ENCODE data around the gene PIGBOS1.
A peak's percentile ranks its signal among the peaks of the same experiment; 100 is the strongest.

Gene PIGBOS1

GRCh38 chr15:55318588-55319494, at the start of gene PIGBOS1, which contains the start of gene PIGB:
Gene PIGBOS1, minus strand, starts transcription at chr15:55319123. Its CDS starts 1,331 bp downstream, at chr15:55317792.
Gene PIGB, plus strand, starts transcription at chr15:55319222. Its CDS starts 29 bp downstream, at chr15:55319251.
- Mint-ChIP-seq H3K27ac (peak within 1 kb of the TSS; percentile 98), H3K4me1 (peaks cover 73% of the 10 kb centered on the region), H3K27me3 (no peaks in the 10 kb centered on the region)

GRCh38 chr15:55366981-55367380, 48.1 kb upstream of the PIGBOS1 start:
- Mint-ChIP-seq H3K27me3 (no peaks in the 10 kb centered on the region), H3K4me1 (no peaks in the 10 kb centered on the region), H3K36me3 (peaks cover 8% of the 10 kb centered on the region), H3K9me3 (no peaks in the 10 kb centered on the region), H3K4me3 (no peak overlapping the region), H3K27ac (no peak overlapping the region)

More at GRCh38 chr15:55318588-55319494, at the start of gene PIGBOS1, which contains the start of gene PIGB:
- H3K9me3 Mint-ChIP-seq = no peaks in the 10 kb centered on the region
- peak within 1 kb of the TSS; percentile 99 for H3K4me3 Mint-ChIP-seq
- peaks cover 12% of the 10 kb centered on the region for H3K36me3 Mint-ChIP-seq

DNA sequence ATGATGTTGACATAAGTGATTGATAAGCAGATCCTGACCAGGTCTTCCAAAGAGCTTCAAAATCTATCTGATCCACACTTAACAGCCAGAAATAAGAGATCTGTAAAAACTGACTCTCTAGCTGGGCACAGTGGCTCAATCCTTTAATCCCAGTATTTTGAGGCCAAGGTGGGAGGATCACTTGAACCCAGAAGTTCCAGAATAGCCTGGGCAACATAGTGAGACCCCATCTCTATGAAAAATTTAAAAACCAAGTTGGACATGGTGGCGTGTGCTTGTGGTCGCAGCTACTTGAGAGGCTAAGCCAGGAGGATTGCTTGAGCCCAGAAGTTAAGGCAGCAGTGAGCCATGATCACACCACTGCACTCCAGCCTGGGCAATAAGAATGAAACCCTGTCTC, 43.7 kb upstream of the PIGBOS1 start:
- Mint-ChIP-seq H3K9me3 (no peaks in the 10 kb centered on the region), H3K4me3 (no peak overlapping the region), H3K27me3 (no peaks in the 10 kb centered on the region), H3K36me3 (peaks cover 11% of the 10 kb centered on the region), H3K27ac (no peak overlapping the region), H3K4me1 (no peaks in the 10 kb centered on the region)

DNA sequence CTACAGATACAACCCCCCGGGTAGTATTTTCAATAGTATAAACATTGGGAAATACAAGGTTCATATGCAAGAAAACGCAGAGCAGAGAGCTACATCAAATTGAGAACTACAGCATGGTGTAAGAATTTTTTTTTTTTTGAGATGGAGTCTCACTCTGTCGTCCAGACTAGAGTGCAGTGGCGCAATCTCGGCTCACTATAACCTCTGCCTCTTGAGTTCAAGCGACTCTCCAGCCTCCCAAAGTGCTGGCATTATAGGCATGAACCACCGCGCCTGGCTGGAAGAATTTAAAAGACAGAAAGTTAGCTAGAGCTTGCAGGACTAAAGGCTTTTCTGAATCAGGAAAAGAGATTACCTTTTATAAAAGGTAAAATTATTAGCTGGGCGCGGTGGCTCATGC, 42.1 kb upstream of the PIGBOS1 start:
- H3K27ac Mint-ChIP-seq = no peak overlapping the region
- H3K27me3 Mint-ChIP-seq = no peaks in the 10 kb centered on the region
- no peaks in the 10 kb centered on the region for H3K4me1 Mint-ChIP-seq
- H3K9me3 Mint-ChIP-seq = no peaks in the 10 kb centered on the region
- H3K4me3 Mint-ChIP-seq = no peak overlapping the region
- peaks cover 20% of the 10 kb centered on the region for H3K36me3 Mint-ChIP-seq

DNA sequence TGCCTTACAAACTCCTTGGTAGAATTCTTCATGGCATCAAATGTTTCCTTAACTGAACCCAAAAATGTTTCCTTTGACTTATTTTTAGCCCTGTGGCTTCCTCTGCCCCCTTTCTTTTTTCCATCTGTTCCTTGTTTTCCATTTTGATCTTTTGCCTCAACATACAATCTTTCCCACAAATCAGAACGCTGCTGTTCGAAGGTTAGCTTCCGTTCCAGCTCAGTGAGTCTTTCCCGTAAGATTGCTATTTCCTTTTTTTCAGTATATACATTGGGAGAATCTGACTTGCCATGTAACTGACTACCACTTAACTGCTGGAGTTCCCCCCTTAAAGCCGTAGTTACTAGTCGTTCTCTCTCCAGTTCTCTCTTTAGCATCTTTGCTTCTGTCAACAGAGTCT, 41.3 kb upstream of the PIGBOS1 start:
- H3K4me1 Mint-ChIP-seq = no peaks in the 10 kb centered on the region
- no peaks in the 10 kb centered on the region for H3K27me3 Mint-ChIP-seq
- H3K9me3 Mint-ChIP-seq = no peaks in the 10 kb centered on the region
- peak overlapping the region; percentile 81 for H3K27ac Mint-ChIP-seq
- H3K4me3 Mint-ChIP-seq = no peak overlapping the region
- peaks cover 20% of the 10 kb centered on the region for H3K36me3 Mint-ChIP-seq

DNA sequence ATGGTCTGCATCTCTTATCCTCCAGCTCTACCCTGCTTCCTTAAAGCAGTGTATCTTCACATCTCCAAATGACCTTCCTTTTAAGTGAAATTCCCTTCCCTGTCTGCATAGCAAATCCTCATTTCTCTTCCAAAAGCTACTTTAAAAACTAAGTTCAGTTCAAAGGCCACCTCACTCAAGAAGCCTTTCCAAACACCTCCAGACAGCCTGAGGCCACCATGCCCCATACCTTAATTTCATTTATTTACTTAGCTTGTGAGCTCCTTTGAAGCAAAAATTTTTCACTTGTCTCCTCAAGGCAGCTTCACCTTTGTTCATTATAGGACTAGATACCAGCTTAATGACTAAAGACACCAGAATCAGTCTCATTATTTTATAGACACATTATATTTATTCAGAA, 39.5 kb upstream of the PIGBOS1 start:
- Mint-ChIP-seq H3K4me1 (no peaks in the 10 kb centered on the region), H3K36me3 (peaks cover 21% of the 10 kb centered on the region), H3K9me3 (no peaks in the 10 kb centered on the region), H3K27me3 (no peaks in the 10 kb centered on the region), H3K4me3 (no peak overlapping the region), H3K27ac (peak overlapping the region; percentile 1)

- Mint-ChIP-seq H3K27me3 (no peaks in the 10 kb centered on the region), H3K9me3 (no peaks in the 10 kb centered on the region), H3K27ac (no peak overlapping the region), H3K36me3 (peaks cover 21% of the 10 kb centered on the region), H3K4me1 (no peaks in the 10 kb centered on the region), H3K4me3 (no peak overlapping the region)
Observed at GRCh38 chr15:55357774-55358173, 38.9 kb upstream of the PIGBOS1 start.

GRCh38 chr15:55356985-55357585, 38.2 kb upstream of the PIGBOS1 start:
- peaks cover 21% of the 10 kb centered on the region for H3K36me3 Mint-ChIP-seq
- no peak overlapping the region for H3K27ac Mint-ChIP-seq
- H3K4me3 Mint-ChIP-seq = no peak overlapping the region
- H3K9me3 Mint-ChIP-seq = no peaks in the 10 kb centered on the region
- no peaks in the 10 kb centered on the region for H3K4me1 Mint-ChIP-seq
- no peaks in the 10 kb centered on the region for H3K27me3 Mint-ChIP-seq

GRCh38 chr15:55353025-55353424, 34.1 kb upstream of the PIGBOS1 start:
- Mint-ChIP-seq H3K36me3 (peaks cover 19% of the 10 kb centered on the region), H3K9me3 (no peaks in the 10 kb centered on the region), H3K4me3 (no peak overlapping the region), H3K4me1 (no peaks in the 10 kb centered on the region), H3K27me3 (no peaks in the 10 kb centered on the region), H3K27ac (no peak overlapping the region)

DNA sequence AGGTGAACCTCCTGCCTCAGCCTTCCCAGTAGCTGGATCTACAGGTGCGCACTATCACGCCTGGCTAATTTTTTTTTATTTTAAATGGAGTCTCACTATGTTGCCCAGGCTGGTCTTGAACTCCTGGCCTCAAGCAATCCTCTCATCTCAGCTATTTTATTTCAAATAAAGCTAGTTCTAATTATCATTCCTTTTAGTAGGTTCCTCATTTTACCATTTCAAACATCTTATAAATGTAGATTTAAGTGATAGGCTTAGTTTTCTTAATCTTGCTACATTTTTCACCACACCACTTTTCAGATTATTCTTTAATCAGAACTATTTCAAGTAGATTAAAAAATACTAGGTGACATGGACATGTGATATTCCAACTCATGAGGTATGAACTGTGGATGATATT, 30.4 kb upstream of the PIGBOS1 start:
- peaks cover 20% of the 10 kb centered on the region for H3K36me3 Mint-ChIP-seq
- H3K9me3 Mint-ChIP-seq = no peaks in the 10 kb centered on the region
- H3K4me3 Mint-ChIP-seq = no peak overlapping the region
- no peaks in the 10 kb centered on the region for H3K4me1 Mint-ChIP-seq
- H3K27me3 Mint-ChIP-seq = no peaks in the 10 kb centered on the region
- no peak overlapping the region for H3K27ac Mint-ChIP-seq

- Mint-ChIP-seq H3K27me3 (no peaks in the 10 kb centered on the region), H3K4me3 (no peak overlapping the region), H3K4me1 (no peaks in the 10 kb centered on the region), H3K27ac (no peak overlapping the region), H3K36me3 (peaks cover 23% of the 10 kb centered on the region), H3K9me3 (no peaks in the 10 kb centered on the region)
Observed at GRCh38 chr15:55348281-55348778, 29.4 kb upstream of the PIGBOS1 start.

DNA sequence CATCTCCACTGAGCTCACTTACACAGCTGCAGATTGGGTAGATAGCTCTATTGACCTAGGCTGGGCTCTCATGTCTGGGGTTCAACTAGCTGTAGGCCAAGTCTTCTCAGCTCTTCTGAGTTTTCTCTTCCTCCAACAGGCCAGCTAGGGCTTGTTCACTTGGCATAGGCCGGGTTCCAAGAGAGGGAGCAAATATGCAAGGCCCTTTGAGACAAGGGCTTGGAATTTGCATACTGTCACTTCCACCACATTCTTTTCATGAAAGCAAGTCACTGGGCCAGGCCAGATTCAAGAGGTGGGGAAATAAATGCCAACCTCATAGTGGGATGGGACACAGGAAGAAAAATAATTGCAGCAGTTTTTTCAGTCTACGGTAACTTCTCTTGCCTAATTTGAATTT, 25.3 kb upstream of the PIGBOS1 start:
- Mint-ChIP-seq H3K27me3 (no peaks in the 10 kb centered on the region), H3K36me3 (peaks cover 23% of the 10 kb centered on the region), H3K4me1 (no peaks in the 10 kb centered on the region), H3K4me3 (no peak overlapping the region), H3K9me3 (no peaks in the 10 kb centered on the region), H3K27ac (peak overlapping the region; percentile 2)

- H3K27ac Mint-ChIP-seq = no peak overlapping the region
- no peaks in the 10 kb centered on the region for H3K4me1 Mint-ChIP-seq
- peaks cover 21% of the 10 kb centered on the region for H3K36me3 Mint-ChIP-seq
- H3K27me3 Mint-ChIP-seq = no peaks in the 10 kb centered on the region
- H3K4me3 Mint-ChIP-seq = no peak overlapping the region
- no peaks in the 10 kb centered on the region for H3K9me3 Mint-ChIP-seq
Observed at GRCh38 chr15:55343168-55343567, 24.2 kb upstream of the PIGBOS1 start.

- Mint-ChIP-seq H3K27ac (no peak overlapping the region), H3K27me3 (no peaks in the 10 kb centered on the region), H3K4me3 (no peak overlapping the region), H3K9me3 (no peaks in the 10 kb centered on the region), H3K36me3 (peaks cover 15% of the 10 kb centered on the region), H3K4me1 (no peaks in the 10 kb centered on the region)
Observed at GRCh38 chr15:55337160-55337559, 18.2 kb upstream of the PIGBOS1 start.

- Mint-ChIP-seq H3K4me3 (no peak overlapping the region), H3K4me1 (no peaks in the 10 kb centered on the region), H3K9me3 (no peaks in the 10 kb centered on the region), H3K27ac (no peak overlapping the region), H3K27me3 (no peaks in the 10 kb centered on the region), H3K36me3 (peaks cover 15% of the 10 kb centered on the region)
Observed at GRCh38 chr15:55334997-55335396, 16.1 kb upstream of the PIGBOS1 start.

DNA sequence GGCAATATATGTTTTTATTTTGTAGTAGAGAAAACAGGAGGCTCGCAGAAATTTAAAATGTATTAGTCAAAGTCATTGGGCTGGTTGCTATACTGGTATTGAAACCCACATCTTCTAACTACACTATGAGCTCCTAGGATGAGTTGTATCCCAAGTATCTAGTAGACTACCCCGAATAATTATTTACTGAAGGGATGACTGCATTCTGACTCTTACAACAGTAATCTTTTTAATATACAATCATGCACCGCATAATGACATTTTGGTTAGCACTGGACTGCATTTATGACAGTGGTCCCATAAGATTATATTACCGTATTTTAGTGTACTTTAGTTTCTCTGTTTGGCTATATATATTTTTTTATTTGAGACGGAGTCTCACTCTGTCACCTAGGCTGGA, 15.4 kb upstream of the PIGBOS1 start:
- no peaks in the 10 kb centered on the region for H3K4me1 Mint-ChIP-seq
- no peaks in the 10 kb centered on the region for H3K27me3 Mint-ChIP-seq
- no peak overlapping the region for H3K4me3 Mint-ChIP-seq
- no peak overlapping the region for H3K27ac Mint-ChIP-seq
- no peaks in the 10 kb centered on the region for H3K9me3 Mint-ChIP-seq
- H3K36me3 Mint-ChIP-seq = peaks cover 10% of the 10 kb centered on the region
